Hindlimb muscle (tissue), 1 donor: ENCODE data around the gene G6PD. TPM values are rescaled to one million over a fixed set of nuclear protein-coding genes. Genes with fewer than 3 reads are reported as not detected.
A peak's percentile ranks its signal among the peaks of the same experiment; 100 is the strongest.
"Not testable (repeated sequence)": the region's sequence is repeated elsewhere in the genome, so short reads cannot be mapped to it uniquely, and the experiment has no call there.

Source experiments
- DNase-seq: peaks from one replicate; pipeline ENCODE4 v3.0.0-alpha.2; 2013
- polyA plus RNA-seq: library from polyadenylated mRNA; unstranded; fragments of 120-200 nt; gene quantifications from one replicate; pipeline ENCODE4 v1.2.1, GENCODE V29; 2013; ENCODE audit not compliant: insufficient read length

Gene G6PD
- polyA plus RNA-seq = 12.3 TPM

DNA sequence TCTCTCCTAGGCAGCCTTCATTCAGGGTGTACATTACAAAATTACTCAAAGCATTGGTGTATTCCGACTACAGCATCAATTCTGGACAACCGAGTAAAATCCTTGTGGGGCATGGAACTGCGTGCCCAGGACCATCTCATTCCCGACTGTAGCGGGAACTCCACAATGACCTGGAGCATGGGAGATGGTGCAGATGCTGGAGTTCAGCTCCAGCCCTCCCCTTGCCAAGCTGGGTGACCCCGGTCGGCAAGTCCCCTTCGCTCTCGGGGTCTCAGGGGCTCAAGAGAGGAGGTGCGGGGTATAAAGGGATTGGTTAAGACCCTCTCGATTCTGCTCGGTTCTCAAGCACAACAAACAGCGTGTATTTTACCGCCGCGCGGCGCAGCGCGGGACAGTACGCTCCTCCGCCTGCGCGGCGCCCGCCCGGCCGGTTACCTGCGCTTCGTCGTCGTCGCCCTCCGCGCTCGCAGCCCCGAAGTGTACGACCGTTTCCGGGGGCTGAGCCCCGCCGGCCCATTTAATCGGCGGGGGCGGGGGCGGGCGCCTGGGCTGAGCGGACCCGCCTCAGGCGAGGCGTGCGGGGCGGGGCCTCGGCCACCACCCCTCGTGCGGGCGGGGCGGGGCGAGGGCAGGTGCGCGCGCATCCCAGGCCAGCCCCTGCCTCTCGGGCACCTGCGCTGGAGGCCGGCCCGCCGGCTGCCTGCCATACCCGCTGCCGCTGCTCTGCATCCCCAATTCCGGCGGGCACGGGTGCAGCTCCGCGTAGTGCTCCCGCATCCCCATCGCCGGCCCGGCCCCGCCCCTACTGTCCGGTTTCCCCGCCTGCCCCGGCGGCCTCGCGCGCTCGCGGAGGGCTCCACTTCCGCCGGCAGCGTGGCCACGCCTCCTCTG, at the start of gene G6PD:
TSS of gene G6PD (minus strand) at position 493 of the 891 bp plus-strand sequence. CDS start 691 bp downstream, outside the sequence.
- DNase-seq = peak; percentile 69

DNA sequence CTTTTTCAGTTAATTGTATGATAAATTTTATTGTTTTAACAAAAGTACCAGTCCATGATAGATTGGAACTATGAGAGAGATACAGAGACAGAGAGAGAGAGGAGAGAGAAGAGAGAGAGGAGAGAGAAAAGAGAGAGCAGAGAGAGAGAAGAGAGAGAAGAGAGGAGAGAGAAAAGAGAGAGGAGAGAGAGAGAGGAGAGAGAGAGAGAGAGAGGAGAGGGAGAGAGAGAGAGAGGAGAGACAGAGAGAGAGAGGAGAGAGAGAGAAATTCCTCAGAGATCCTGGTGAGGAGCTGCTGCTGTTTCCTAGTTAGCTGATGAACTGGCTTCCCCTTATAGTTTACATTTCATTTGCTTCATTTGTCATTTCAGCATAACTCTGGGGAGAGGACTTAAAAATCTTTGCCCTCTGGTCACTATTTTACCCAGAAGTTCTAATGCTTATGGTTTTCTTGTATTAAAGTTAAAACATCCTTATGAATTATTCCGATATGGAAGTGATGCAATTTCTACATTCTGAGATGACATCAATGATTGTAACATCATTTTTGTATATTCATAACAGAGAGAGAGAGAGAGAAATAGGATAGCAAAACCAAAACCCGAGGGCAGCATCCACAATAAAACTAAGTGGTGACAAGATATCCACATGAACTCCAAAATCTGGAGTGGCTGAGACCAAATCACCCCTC, 49.1 kb upstream of the G6PD start:
- DNase-seq = no peak

DNA sequence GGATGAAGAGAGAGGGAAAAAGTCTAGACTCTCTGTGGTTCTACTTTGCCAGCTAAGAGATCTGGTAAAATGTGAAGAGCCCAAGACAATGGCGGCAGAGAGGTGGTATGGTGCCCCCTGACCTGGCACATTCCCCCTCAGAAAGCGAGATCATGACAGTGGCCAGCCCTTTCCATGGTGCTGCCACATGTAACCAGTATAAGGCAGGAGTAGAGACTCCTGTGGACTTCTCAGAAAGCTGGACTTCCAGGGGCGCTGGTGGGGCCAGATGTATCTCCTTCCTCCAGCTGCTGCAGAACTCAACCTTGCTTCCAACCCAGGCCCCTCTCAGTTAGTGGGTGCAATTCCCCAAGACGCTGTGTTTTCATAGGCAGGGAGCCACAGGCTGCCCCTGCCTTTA, 47.8 kb upstream of the G6PD start:
- DNase-seq = no peak

DNA sequence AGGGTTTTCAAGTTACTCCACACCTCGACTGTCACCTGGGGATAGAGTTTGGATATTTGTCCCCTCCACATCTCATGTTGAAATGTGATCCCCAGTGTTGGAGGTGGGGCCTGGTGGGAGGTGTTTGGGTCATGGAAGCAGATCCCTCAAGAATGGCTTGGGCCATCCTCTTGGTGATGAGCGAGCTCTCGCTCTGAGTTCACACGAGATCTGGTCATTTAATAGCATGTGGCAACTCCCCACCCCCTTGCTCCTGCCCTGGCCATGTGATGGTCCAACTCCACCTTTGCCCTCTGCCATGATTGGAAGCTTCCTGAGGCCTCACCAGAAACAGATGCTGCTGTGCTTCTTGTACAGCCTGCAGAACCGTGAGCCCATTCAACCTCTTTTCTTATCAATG, 46.6 kb upstream of the G6PD start:
- DNase-seq = no peak

DNA sequence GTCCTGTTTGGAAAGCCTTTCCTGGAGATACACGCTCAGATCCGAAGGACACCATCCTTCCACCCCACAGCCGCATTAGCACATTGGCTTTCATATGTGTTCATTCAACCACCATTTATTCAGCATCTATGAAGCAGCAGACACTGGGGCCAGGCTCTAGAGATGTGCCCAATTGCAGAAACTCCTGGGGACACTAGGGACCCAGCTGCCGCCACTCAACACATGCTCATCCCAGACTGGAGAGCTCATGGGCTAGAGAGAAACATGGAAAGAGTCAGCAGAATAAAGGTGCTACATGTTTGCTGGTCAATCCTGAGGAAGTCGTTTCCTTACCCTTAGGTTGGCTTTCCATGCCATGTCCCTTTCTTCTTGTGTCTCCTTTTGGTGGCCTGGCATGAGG, 45.9 kb upstream of the G6PD start:
- DNase-seq = no peak

GRCh38 chrX:154590415-154590814, 43.8 kb upstream of the G6PD start:
- not testable (repeated sequence) for DNase-seq

- DNase-seq = not testable (repeated sequence)
Measured at GRCh38 chrX:154584585-154585183, 38.0 kb upstream of the G6PD start, which contains the start of gene CTAG1A. CTAG1A (plus strand) TSS chrX:154585133; CDS start chrX:154585207, 74 bp downstream.

DNA sequence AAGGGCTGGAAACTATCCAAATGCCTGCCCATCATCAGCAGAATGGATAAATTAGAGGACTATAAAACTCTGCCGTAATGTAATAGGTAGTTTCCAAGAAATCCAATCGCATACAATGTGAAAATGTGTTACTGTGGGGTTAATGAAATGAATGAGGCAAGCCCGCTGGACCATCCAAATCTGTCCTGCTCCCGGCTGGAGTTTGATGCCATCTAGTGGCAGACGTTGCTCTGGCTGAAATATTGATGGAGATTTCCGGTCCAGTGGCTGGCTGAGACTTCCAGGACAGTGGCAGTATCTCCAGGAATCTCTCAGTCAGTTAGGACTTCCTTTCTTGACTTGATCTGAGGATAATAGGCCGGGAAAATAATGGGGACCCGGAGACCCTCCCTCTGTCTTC, 36.3 kb upstream of the G6PD start:
- not testable (repeated sequence) for DNase-seq

- not testable (repeated sequence) for DNase-seq
Measured at GRCh38 chrX:154575076-154575475, 28.4 kb upstream of the G6PD start.

DNA sequence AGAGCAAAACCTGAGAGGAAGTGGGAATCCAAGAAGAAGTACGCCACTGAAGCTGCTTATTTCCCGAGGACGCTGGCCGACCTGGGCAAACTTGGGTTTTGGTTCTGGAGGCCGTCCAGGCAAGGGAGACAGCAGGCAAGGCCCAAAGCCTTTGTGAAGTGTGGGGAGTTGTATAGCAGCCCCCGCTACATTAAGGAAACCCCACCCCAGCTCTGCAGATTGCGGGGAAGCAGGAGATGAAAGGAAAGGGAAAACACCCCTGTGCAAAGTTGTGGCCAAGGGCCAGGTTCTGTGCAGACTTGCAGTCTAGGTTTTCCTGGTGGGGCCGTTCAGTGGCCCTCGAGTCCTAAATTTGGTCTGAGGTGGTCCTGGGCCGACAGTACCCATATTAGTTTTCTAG, 26.4 kb upstream of the G6PD start:
- DNase-seq = not testable (repeated sequence)

- not testable (repeated sequence) for DNase-seq
Measured at GRCh38 chrX:154570361-154570760, 23.7 kb upstream of the G6PD start.

DNA sequence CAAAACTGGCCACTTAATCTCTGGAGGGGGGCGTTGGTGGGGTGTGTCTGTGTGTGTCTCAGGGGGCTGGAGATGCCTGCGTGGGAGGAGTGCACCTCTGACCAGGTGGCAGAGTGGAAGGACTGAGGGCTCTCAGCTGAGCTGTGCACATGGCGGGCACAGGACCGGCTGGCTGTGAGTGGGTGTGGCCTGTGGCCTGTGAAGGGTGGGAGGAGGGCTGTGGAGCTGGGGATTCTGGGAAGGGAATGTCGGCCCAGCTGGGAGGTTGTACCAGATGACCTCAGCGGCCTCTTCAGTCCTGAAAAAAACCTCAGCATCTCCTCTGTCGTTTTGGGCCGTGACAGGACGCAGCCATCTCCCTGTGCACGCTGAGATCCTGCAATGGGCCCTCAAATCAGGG, 15.6 kb upstream of the G6PD start:
- DNase-seq = not testable (repeated sequence)

DNA sequence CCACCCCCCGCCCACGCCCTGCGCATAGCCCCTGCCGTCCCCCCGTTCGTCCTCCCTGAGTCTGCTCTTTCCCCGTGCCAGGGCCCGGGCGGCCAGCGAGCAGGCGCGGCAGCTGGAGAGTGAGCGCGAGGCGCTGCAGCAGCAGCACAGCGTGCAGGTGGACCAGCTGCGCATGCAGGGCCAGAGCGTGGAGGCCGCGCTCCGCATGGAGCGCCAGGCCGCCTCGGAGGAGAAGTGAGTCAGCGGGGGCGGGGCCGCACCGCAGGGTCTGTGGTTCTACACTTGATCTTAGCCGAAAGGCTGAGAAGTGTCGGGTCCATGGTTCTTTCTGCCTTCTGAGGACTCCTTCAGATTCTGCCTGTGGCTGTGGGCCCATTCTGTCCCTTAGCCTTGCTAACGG, 13.7 kb upstream of the G6PD start:
- DNase-seq = not testable (repeated sequence)

- DNase-seq = not testable (repeated sequence)
Measured at GRCh38 chrX:154558896-154559295, 12.2 kb upstream of the G6PD start.

DNA sequence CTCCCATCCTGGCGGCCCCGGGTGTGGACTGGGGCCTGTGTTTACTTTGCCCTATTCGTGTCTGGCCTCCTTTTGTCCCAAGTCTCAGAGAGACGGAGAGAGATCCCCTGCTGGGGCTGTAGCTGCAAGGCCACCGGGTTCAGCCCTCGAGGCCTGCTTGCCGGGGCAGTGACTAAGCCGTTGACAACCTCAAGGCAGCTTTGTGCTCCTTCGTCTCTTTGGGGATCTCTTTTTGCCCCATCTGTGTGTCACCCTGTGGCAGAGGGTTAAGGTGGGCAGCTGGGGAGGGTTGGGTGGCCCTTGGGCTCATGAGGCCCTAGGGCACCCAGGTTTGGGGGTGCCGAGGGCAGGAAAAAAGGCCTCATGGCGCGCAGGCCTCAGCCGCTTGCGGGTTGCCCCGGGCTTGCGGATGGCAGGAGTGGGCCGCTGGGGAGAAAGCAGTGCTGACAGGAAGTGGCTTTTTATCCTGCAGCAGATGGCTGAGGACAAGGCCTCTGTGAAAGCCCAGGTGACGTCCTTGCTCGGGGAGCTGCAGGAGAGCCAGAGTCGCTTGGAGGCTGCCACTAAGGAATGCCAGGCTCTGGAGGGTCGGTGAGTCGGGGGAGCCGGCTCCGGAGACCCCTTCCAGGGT, 11.5 kb upstream of the G6PD start:
- DNase-seq = not testable (repeated sequence)

GRCh38 chrX:154552112-154552806, 5.6 kb upstream of the G6PD start:
- DNase-seq = not testable (repeated sequence)

DNA sequence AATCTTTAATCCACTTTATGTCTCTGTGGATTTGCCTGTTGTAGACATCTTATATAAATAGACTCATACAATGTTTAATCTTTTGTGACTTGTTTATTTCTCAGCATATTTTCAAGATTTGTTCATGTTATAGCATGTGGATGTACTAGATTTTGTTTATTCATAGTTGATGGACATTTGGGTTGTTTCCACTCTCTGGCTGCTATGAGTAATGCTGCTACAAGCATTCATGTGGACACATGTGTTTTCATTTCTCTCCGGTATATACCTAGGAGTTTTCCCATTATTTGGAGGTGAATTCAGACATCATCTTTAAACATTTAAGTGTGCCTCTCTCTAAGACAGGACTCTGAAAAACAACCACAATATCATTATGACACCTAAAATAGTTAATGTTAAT, 3.1 kb upstream of the G6PD start:
- no peak for DNase-seq

- DNase-seq = no peak
Measured at GRCh38 chrX:154548028-154548316, 1.3 kb upstream of the G6PD start.

DNA sequence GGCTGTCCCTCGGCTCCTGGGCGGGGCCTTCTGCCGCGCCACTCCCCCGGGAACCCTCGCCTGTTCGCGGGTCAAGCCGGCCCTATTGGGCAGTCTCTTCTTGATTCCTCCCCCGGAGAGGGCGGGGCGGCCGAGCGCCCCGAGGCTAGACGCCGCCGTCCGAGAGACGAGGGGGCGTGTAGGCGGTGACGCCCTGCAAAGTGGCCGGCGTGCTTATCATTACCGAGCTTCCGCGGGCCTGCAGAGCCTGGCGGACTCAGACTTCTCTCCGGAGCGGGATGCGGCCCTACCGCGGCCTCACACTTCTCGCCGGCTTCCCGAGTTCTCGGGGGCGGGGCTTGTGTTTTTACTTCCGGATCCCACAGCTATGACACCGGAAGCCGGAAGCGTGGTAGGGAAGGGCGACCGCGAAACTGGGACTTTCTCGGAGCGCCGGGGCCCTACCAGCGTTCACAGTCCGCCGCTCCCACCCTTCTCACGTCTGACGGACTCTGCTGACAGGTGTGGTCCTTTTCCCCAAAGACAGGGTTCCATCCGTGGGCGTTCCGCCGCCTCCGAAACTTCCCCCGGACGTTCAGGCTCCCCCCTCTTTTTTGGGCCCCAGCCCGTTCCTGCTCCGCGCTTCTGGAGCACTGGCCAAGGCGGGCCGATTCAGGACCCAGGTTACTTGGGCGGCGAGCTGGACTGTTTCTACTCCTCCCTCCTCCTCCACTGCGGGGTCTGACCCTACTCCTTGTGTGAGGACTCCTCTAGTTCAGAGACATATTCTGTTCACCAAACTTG, 790 bp upstream of the G6PD start, which contains the start of gene IKBKG:
TSS of gene IKBKG (plus strand) at position 376 of the 783 bp plus-strand sequence. CDS start 4,383 bp downstream, outside the sequence.
- peak; percentile 91 for DNase-seq

- no peak for DNase-seq
Measured at GRCh38 chrX:154545673-154546274, 872 bp downstream of the G6PD start.
